Peyer's patch (tissue), 4 donors: ENCODE measurements around the gene C2orf72. TPM values are rescaled to one million over a fixed set of nuclear protein-coding genes. Genes with fewer than 3 reads are reported as not detected.

Experiments used
- DNase-seq, 3 donors: peaks; one replicate each; pipeline ENCODE4 v3.0.0-alpha.2; 2017 to 2019
- H3K27ac ChIP-seq, 4 donors: fragments of 200-600 bp; sonication (generic); one replicate each; pipeline ENCODE4 v1.5.1; 2016 to 2019
- H3K27me3 ChIP-seq, 2 donors: fragments of 200-600 bp; sonication (generic); one replicate each; pipeline ENCODE4 v1.5.1; 2019
- H3K36me3 ChIP-seq, 3 donors: fragments of 200-600 bp; sonication (generic); one replicate each; pipeline ENCODE4 v1.5.1; 2016 to 2019
- H3K4me1 ChIP-seq, 4 donors: fragments of 200-600 bp; sonication (generic); one replicate each; pipeline ENCODE4 v1.5.1; 2016 to 2019
- H3K4me3 ChIP-seq, 4 donors: fragments of 200-600 bp; sonication (generic); 1 replicate in 3 of 4; 2 replicates in 1 of 4; pipeline ENCODE4 v1.5.1; 2016 to 2019; ENCODE audit warnings: mild to moderate bottlenecking in 1 of 4
- H3K9me3 ChIP-seq, 4 donors: fragments of 200-600 bp; sonication (generic); one replicate each; pipeline ENCODE4 v1.5.1; 2016 to 2019; ENCODE audit warnings: mild to moderate bottlenecking in 1 of 4
- CTCF ChIP-seq, 6 experiments: fragments of 450-650 bp in 4 of 6; fragments of 200-600 bp in 2 of 6; sonication (generic) in 1 of 6; IDR thresholded peaks; one replicate each; pipeline ENCODE4 v1.5.1; 2017 to 2019; ENCODE audit warnings: antibody characterized with exemption in 6 of 6, mild to moderate bottlenecking in 3 of 6, moderate library complexity in 1 of 6
- POLR2A ChIP-seq, 2 donors: fragments of 450-650 bp; IDR thresholded peaks; one replicate each; pipeline ENCODE4 v1.5.1; 2017; ENCODE audit warnings: antibody characterized with exemption in 2 of 2, mild to moderate bottlenecking in 2 of 2, moderate library complexity in 2 of 2
- total RNA-seq, 4 donors: library from RNA; depleted of rRNA; stranded (reverse); fragments of >200 nt; gene quantifications; one replicate each; pipeline ENCODE4 v1.1.0, GENCODE V29; 2016

Gene C2orf72
- total RNA-seq, 4 donors from 2014 or later: 9.9 to 46.2 (median 31.8) TPM

- peaks cover 0 to 4% of the 10 kb centered on the region in 2 donors for H3K27me3 ChIP-seq
- H3K36me3 ChIP-seq: no peaks in the 10 kb centered on the region
- H3K4me3 ChIP-seq: no peak overlapping the region
- peaks cover 0 to 12% (median 0%) of the 10 kb centered on the region in 4 donors for H3K4me1 ChIP-seq
- H3K9me3 ChIP-seq: no peaks in the 10 kb centered on the region
- no peak for DNase-seq
- H3K27ac ChIP-seq: no peak overlapping the region
- TF ChIP-seq POLR2A (IDR thresholded peaks at IDR 0.05) (no peak), CTCF (IDR thresholded peaks at IDR 0.05) (no peak)
Measured at GRCh38 chr2:231034291-231034882, 2.9 kb upstream of the C2orf72 start.

GRCh38 chr2:231036131-231036530 lies 1.2 kb upstream of the C2orf72 start:
- Histone ChIP-seq H3K4me3 (no peak overlapping the region), H3K27ac (no peak overlapping the region), H3K36me3 (no peaks in the 10 kb centered on the region), H3K27me3 (peaks cover 0 to 4% of the 10 kb centered on the region in 2 donors), H3K4me1 (peaks cover 0 to 15% (median 0%) of the 10 kb centered on the region in 4 donors), H3K9me3 (no peaks in the 10 kb centered on the region)
- TF ChIP-seq POLR2A (IDR thresholded peaks at IDR 0.05): no peak
- TF ChIP-seq CTCF (IDR thresholded peaks at IDR 0.05): no peak
- DNase-seq: no peak

GRCh38 chr2:231036578-231037106 lies 681 bp upstream of the C2orf72 start:
- no peak overlapping the region for H3K27ac ChIP-seq
- H3K9me3 ChIP-seq: no peaks in the 10 kb centered on the region
- H3K4me3 ChIP-seq: peak overlapping the region in 2 of 4 donors; percentile 52 to 71
- DNase-seq: no peak
- no peaks in the 10 kb centered on the region for H3K36me3 ChIP-seq
- peaks cover 0 to 4% of the 10 kb centered on the region in 2 donors for H3K27me3 ChIP-seq
- peaks cover 0 to 15% (median 0%) of the 10 kb centered on the region in 4 donors for H3K4me1 ChIP-seq
- no peak for TF ChIP-seq CTCF (IDR thresholded peaks at IDR 0.05)
- TF ChIP-seq POLR2A (IDR thresholded peaks at IDR 0.05): no peak

- Histone ChIP-seq H3K36me3 (no peaks in the 10 kb centered on the region), H3K4me3 (peak overlapping the region; percentile 30 to 71 (median 49)), H3K4me1 (peaks cover 0 to 15% (median 0%) of the 10 kb centered on the region in 4 donors), H3K9me3 (no peaks in the 10 kb centered on the region), H3K27ac (peak overlapping the region in 2 of 4 donors; percentile 14 to 72), H3K27me3 (peaks cover 0 to 4% of the 10 kb centered on the region in 2 donors)
- peak in 1 of 2 donors; percentile 4 for TF ChIP-seq POLR2A (IDR thresholded peaks at IDR 0.05)
- peak in 3 of 6 experiments; percentile 32 to 53 (median 40) for TF ChIP-seq CTCF (IDR thresholded peaks at IDR 0.05)
- peak in 1 of 3 donors; percentile 73 for DNase-seq
Measured at GRCh38 chr2:231037731-231038482, 584 bp downstream of the C2orf72 start.

GRCh38 chr2:231038483-231039293 lies 1.4 kb downstream of the C2orf72 start:
- no peak for DNase-seq
- Histone ChIP-seq H3K9me3 (no peaks in the 10 kb centered on the region), H3K4me3 (peak overlapping the region in 3 of 4 donors; percentile 30 to 71 (median 65)), H3K27me3 (peaks cover 0 to 4% of the 10 kb centered on the region in 2 donors), H3K36me3 (no peaks in the 10 kb centered on the region), H3K27ac (peak overlapping the region in 2 of 4 donors; percentile 17 to 30), H3K4me1 (peaks cover 0 to 15% (median 0%) of the 10 kb centered on the region in 4 donors)
- no peak for TF ChIP-seq CTCF (IDR thresholded peaks at IDR 0.05)
- TF ChIP-seq POLR2A (IDR thresholded peaks at IDR 0.05): no peak
